GM23338 (cell line): Measurements from ENCODE around the gene DVL1. TPM values are rescaled to one million over a fixed set of nuclear protein-coding genes. Genes with fewer than 3 reads are reported as not detected.

ENCODE experiments used
- CTCF ChIP-seq, 2 experiments: fragments of 200-600 bp in 1 of 2; sonication (generic) in 1 of 2; conservative IDR thresholded peaks; 2 replicates each; pipeline versions ENCODE4 v1.5.1 to v1.6.1; 2016 to 2017; ENCODE audit warnings: antibody characterized with exemption in 2 of 2, low read depth in 2 of 2, mild to moderate bottlenecking in 2 of 2, moderate library complexity in 1 of 2
- EZH2 ChIP-seq: fragments of 200-600 bp; sonication (generic); IDR thresholded peaks from one replicate; pipeline ENCODE4 v1.8.0; 2017; ENCODE audit warnings: antibody characterized with exemption, mild to moderate bottlenecking, low read depth; ENCODE audit not compliant: unreplicated experiment
- EZH2phosphoT487 ChIP-seq: fragments of 200-600 bp; sonication (generic); IDR thresholded peaks from one replicate; pipeline ENCODE4 v1.8.1; 2018; ENCODE audit warnings: antibody characterized with exemption; ENCODE audit not compliant: unreplicated experiment
- JUNB ChIP-seq: IDR thresholded peaks from one replicate; pipeline ENCODE4 v1.6.1; 2016; ENCODE audit warnings: antibody characterized with exemption; ENCODE audit not compliant: unreplicated experiment
- POLR2AphosphoS5 ChIP-seq: IDR thresholded peaks from 2 replicates; pipeline ENCODE4 v1.6.1; 2016; ENCODE audit warnings: antibody characterized with exemption, low read depth
- REST ChIP-seq: IDR thresholded peaks from one replicate; pipeline ENCODE4 v1.6.1; 2018; ENCODE audit warnings: antibody characterized with exemption; ENCODE audit not compliant: unreplicated experiment
- STAT1 ChIP-seq: IDR thresholded peaks from one replicate; pipeline ENCODE4 v1.6.1; 2016; ENCODE audit warnings: antibody characterized with exemption; ENCODE audit not compliant: unreplicated experiment
- ZNF114 ChIP-seq: fragments of 250-450 bp; sonication (Bioruptor Pico); IDR thresholded peaks from 2 replicates; pipeline ENCODE4 v1.5.0; 2020; ENCODE audit warnings: mild to moderate bottlenecking, moderate library complexity
- ZNF331 ChIP-seq: fragments of 250-450 bp; sonication (Bioruptor Pico); IDR thresholded peaks from 2 replicates; pipeline ENCODE4 v1.5.0; 2020; ENCODE audit warnings: low read depth, mild to moderate bottlenecking, moderate library complexity
- ZNF462 ChIP-seq: fragments of 250-450 bp; sonication (Bioruptor Pico); IDR thresholded peaks from 2 replicates; pipeline ENCODE4 v1.5.0; 2020; ENCODE audit warnings: mild to moderate bottlenecking, moderate library complexity
- polyA plus RNA-seq: library from polyadenylated mRNA; unstranded; fragments of >200 nt; fragmentation: Nextera tagmentation; extraction: Ambion mirVana; gene quantifications from 2 replicates; pipeline ENCODE4 v1.2.1, GENCODE V29; 2016
- total RNA-seq: library from RNA; depleted of rRNA; stranded (reverse); fragments of >200 nt; shearing (Covaris generic); gene quantifications from 2 replicates; pipeline ENCODE4 v1.2.3, GENCODE V29; 2014

The DVL1 gene
- total and polyA plus RNA-seq, 2 experiments from 2014 or later: 13.5 to 69.7 TPM

- TF ChIP-seq ZNF462 (CRISPR knock-in tag): no peak
- no peak for TF ChIP-seq ZNF331 (CRISPR knock-in tag)
- no peak for TF ChIP-seq REST
- no peak for TF ChIP-seq CTCF (conservative IDR thresholded peaks at IDR 0.05; ENCODE audit: low read depth in 2 of 2)
- no peak for TF ChIP-seq EZH2phosphoT487
- TF ChIP-seq JUNB: no peak
- TF ChIP-seq POLR2AphosphoS5: no peak
- no peak for TF ChIP-seq STAT1
- TF ChIP-seq ZNF114 (CRISPR knock-in tag): no peak
- TF ChIP-seq EZH2: no peak
Observed at GRCh38 chr1:1340791-1341548, 8.2 kb downstream of the DVL1 start (continued).
